ENCODE data around the gene MTAP. TPM values are rescaled to one million over a fixed set of nuclear protein-coding genes. Genes with fewer than 3 reads are reported as not detected.
"Not testable (repeated sequence)": the region's sequence is repeated elsewhere in the genome, so short reads cannot be mapped to it uniquely, and the experiment has no call there.

The MTAP gene
- total RNA-seq, 1 experiment from 2014 or later: 102 TPM

DNA sequence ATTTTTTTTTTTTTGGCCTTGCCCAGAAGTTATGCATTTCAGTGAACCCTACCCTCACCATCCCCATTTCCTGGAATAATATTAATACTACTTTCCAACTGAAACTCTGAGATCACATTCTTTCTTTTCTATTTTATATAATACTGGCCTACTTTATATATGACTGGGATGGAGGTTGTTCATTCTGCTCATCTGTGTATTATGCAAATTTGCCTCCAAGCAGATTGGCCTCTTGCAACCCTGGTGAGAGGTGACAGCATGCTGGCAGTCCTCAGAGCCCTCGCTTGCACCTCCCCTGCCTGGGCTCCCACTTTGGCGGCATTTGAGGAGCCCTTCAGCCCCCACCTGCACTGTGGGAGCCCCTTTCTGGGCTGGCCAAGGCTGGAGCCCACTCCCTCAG lies 156.4 kb downstream of the MTAP start:
- H3K27me3 ChIP-seq (ENCODE audit: insufficient read depth, low read length): peaks cover 3% of the 10 kb centered on the region; the same call in 1 of the 2 replicates
- H3T11ph ChIP-seq (ENCODE audit: low read length): no peak overlapping the region
- no CpG with 5 or more reads among the region's 2 CpGs for WGBS (ENCODE audit: extremely low coverage, insufficient read length, low lambda C conversion rate)
- H2BK5ac ChIP-seq (ENCODE audit: insufficient read length, low read length): no peak overlapping the region
- H2AK5ac ChIP-seq (ENCODE audit: insufficient read length, low read length): no peak overlapping the region
- no peak overlapping the region for H4K5ac ChIP-seq (ENCODE audit: insufficient read length, low read depth, low read length)
- no peaks in the 10 kb centered on the region for H3K79me2 ChIP-seq (ENCODE audit: insufficient read depth, low read length)
- DNase-seq: no peak
- peaks cover 0 to 7% of the 10 kb centered on the region in 2 experiments; a peak in 4 of 5 replicates for H3K9me3 Mint-ChIP-seq
- no peak overlapping the region for H3K4me2 ChIP-seq (ENCODE audit: insufficient read depth, insufficient read length, low read length)
- H3K27me3 Mint-ChIP-seq (ENCODE audit: low read depth): peaks cover 41% of the 10 kb centered on the region
- H3K9ac ChIP-seq (ENCODE audit: extremely low read depth, insufficient read length, low read length): no peak overlapping the region
- no peak overlapping the region for H3K56ac ChIP-seq (ENCODE audit: insufficient read length, low read depth, low read length)
- no peak overlapping the region for H4K91ac ChIP-seq (ENCODE audit: insufficient read length, low read depth, low read length)
- H3K23me2 ChIP-seq (ENCODE audit: insufficient read length, low read depth, low read length, poor library complexity, severe bottlenecking): no peaks in the 10 kb centered on the region
- no peaks in the 10 kb centered on the region for H3K4me1 Mint-ChIP-seq
- H3K9me3 ChIP-seq (ENCODE audit: control insufficient read depth, low read depth, low read length): no peaks in the 10 kb centered on the region
- no peak overlapping the region for H3K23ac ChIP-seq (ENCODE audit: insufficient read length, low read depth, low read length)
- no peak overlapping the region for H3K4ac ChIP-seq (ENCODE audit: low read depth, low read length)
- H3K4me1 ChIP-seq (ENCODE audit: insufficient read depth, low read length): no peaks in the 10 kb centered on the region
- no peak overlapping the region for H3K14ac ChIP-seq (ENCODE audit: insufficient read depth, low read length)
- no peaks in the 10 kb centered on the region for H3K79me1 ChIP-seq (ENCODE audit: insufficient read depth, low read depth, low read length, poor library complexity, severe bottlenecking)
- no peaks in the 10 kb centered on the region for H4K20me1 ChIP-seq (ENCODE audit: control insufficient read depth, insufficient read depth, insufficient read length)
- no peak overlapping the region for H3K18ac ChIP-seq (ENCODE audit: insufficient read length, low read depth, low read length)
- H3K27ac Mint-ChIP-seq: no peak overlapping the region
- H2BK120ac ChIP-seq (ENCODE audit: low read depth, low read length, poor library complexity, severe bottlenecking): no peak overlapping the region
- H4K8ac ChIP-seq (replicated peaks; ENCODE audit: insufficient read length, low read depth, low read length): no peak overlapping the region
- TF ChIP-seq, protein P1, sequence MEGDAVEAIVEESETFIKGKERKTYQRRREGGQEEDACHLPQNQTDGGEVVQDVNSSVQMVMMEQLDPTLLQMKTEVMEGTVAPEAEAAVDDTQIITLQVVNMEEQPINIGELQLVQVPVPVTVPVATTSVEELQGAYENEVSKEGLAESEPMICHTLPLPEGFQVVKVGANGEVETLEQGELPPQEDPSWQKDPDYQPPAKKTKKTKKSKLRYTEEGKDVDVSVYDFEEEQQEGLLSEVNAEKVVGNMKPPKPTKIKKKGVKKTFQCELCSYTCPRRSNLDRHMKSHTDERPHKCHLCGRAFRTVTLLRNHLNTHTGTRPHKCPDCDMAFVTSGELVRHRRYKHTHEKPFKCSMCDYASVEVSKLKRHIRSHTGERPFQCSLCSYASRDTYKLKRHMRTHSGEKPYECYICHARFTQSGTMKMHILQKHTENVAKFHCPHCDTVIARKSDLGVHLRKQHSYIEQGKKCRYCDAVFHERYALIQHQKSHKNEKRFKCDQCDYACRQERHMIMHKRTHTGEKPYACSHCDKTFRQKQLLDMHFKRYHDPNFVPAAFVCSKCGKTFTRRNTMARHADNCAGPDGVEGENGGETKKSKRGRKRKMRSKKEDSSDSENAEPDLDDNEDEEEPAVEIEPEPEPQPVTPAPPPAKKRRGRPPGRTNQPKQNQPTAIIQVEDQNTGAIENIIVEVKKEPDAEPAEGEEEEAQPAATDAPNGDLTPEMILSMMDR (conservative IDR thresholded peaks at IDR 0.05): no peak
- H2AFZ ChIP-seq (ENCODE audit: low read length): no peak overlapping the region
- H3K4me3 Mint-ChIP-seq: no peak overlapping the region
- peaks cover 0 to 2% (median 0%) of the 10 kb centered on the region in 3 experiments; a peak in 1 of 7 replicates for H3K36me3 Mint-ChIP-seq (ENCODE audit: insufficient read depth in 1 of 3, low read depth in 3 of 3)
- H2BK15ac ChIP-seq (ENCODE audit: low read depth, low read length): no peak overlapping the region
- no peak overlapping the region for H2BK12ac ChIP-seq (ENCODE audit: insufficient read length, low read depth, low read length)
- H3K27ac ChIP-seq (ENCODE audit: insufficient read length, low read depth, low read length): no peak overlapping the region
- H2BK20ac ChIP-seq (ENCODE audit: low read depth, low read length, poor library complexity, severe bottlenecking): no peak overlapping the region

DNA sequence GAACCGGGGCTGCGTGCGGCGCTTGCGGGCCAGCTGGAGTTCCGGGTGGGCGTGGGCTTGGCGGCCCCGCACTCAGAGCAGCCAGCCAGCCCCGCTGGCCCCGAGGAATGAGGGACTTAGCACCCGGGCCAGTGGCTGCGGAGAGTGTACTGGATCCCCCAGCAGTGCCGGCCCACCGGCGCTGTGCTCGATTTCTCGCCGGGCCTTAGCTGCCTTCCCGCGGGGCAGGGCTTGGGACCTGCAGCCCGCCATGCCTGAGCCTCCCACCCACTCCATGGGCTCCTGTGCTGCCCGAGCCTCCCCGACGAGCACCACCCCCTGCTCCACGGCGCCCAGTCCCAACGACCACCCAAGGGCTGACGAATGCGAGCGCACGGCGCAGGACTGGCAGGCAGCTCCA lies 156.8 kb downstream of the MTAP start:
- H4K91ac ChIP-seq (ENCODE audit: insufficient read length, low read depth, low read length): not testable (repeated sequence)

More for the DNA sequence above, 156.8 kb downstream of the MTAP start:
- not testable (repeated sequence) for H2BK120ac ChIP-seq (ENCODE audit: low read depth, low read length, poor library complexity, severe bottlenecking); H2BK20ac ChIP-seq (ENCODE audit: low read depth, low read length, poor library complexity, severe bottlenecking); H4K8ac ChIP-seq (replicated peaks; ENCODE audit: insufficient read length, low read depth, low read length); H2BK12ac ChIP-seq (ENCODE audit: insufficient read length, low read depth, low read length); H2AK5ac ChIP-seq (ENCODE audit: insufficient read length, low read length); H3K27ac ChIP-seq (ENCODE audit: insufficient read length, low read depth, low read length); H2BK15ac ChIP-seq (ENCODE audit: low read depth, low read length); H3K23ac ChIP-seq (ENCODE audit: insufficient read length, low read depth, low read length); H3K9ac ChIP-seq (ENCODE audit: extremely low read depth, insufficient read length, low read length); DNase-seq; H4K20me1 ChIP-seq (ENCODE audit: control insufficient read depth, insufficient read depth, insufficient read length); H3K23me2 ChIP-seq (ENCODE audit: insufficient read length, low read depth, low read length, poor library complexity, severe bottlenecking); H3K18ac ChIP-seq (ENCODE audit: insufficient read length, low read depth, low read length); H3K27me3 ChIP-seq (ENCODE audit: insufficient read depth, low read length); H3K4me1 Mint-ChIP-seq; H3K56ac ChIP-seq (ENCODE audit: insufficient read length, low read depth, low read length); H3K4me2 ChIP-seq (ENCODE audit: insufficient read depth, insufficient read length, low read length); H3K4me3 Mint-ChIP-seq; H3K9me3 Mint-ChIP-seq; H3T11ph ChIP-seq (ENCODE audit: low read length); H3K4ac ChIP-seq (ENCODE audit: low read depth, low read length); H4K5ac ChIP-seq (ENCODE audit: insufficient read length, low read depth, low read length); H2BK5ac ChIP-seq (ENCODE audit: insufficient read length, low read length); H3K36me3 Mint-ChIP-seq (ENCODE audit: insufficient read depth in 1 of 3, low read depth in 3 of 3); H3K14ac ChIP-seq (ENCODE audit: insufficient read depth, low read length); H3K79me2 ChIP-seq (ENCODE audit: insufficient read depth, low read length); H3K4me1 ChIP-seq (ENCODE audit: insufficient read depth, low read length); H3K27ac Mint-ChIP-seq; H2AFZ ChIP-seq (ENCODE audit: low read length); H3K9me3 ChIP-seq (ENCODE audit: control insufficient read depth, low read depth, low read length); H3K79me1 ChIP-seq (ENCODE audit: insufficient read depth, low read depth, low read length, poor library complexity, severe bottlenecking)
- peaks cover 44% of the 10 kb centered on the region for H3K27me3 Mint-ChIP-seq (ENCODE audit: low read depth)
- no CpG with 5 or more reads among the region's 33 CpGs for WGBS (ENCODE audit: extremely low coverage, insufficient read length, low lambda C conversion rate)

Data from H9 (cell line).